Activated CD4-positive, alpha-beta T cell treated with anti-CD3 and anti-CD28 coated beads, Interleukin-10, Interleukin-2, amounts not matched to agents 100 ng/mL and 50 ng/mL, durations not matched to agents 16 hours and 8 hours (primary cell): ENCODE data around the gene PTPN22.

Experiments
- DNase-seq: peaks from one replicate; pipeline ENCODE4 v3.0.0-alpha.2; 2020

Gene PTPN22

GRCh38 chr1:113793878-113794834 is 77.4 kb downstream of the PTPN22 start:
- DNase-seq: no peak

DNA sequence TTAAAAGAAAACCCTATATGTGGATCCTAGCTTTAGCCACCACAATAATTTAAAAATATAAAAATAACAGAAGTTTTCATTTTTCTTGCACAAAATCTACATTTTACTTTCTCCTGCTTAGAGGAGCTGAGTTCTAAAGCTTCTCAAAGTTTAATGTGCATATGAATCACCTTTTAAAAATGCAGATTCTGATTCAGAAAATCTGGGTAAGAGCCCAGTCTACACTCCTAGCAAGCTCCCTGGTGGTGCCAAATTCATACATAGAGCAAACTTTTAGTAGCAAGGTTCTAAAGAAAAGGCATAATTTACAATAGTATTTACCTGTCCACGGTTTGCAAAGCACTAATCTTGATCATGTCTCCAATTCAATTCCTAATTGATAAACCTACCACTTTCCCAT is 78.5 kb downstream of the PTPN22 start:
- no peak for DNase-seq

DNA sequence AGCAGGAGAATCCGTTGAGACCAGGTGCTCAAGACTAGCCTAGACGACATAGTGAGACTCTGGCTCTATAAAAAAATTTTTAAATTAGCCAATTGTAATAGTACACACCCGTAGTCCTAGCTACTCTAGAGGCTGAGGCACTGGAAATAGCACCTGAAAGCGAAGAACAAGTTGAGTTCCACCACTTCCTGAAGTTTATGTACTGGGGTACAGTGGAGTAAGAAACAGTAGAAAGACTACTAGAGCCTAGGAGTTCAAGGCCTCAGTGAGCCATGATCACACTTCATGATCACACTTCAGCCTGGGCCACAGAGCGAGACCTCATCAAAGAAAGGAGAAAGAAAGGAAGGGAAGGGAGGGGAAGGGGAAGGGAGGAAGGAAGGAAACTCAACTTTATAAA is 79.0 kb downstream of the PTPN22 start:
- DNase-seq: no peak

DNA sequence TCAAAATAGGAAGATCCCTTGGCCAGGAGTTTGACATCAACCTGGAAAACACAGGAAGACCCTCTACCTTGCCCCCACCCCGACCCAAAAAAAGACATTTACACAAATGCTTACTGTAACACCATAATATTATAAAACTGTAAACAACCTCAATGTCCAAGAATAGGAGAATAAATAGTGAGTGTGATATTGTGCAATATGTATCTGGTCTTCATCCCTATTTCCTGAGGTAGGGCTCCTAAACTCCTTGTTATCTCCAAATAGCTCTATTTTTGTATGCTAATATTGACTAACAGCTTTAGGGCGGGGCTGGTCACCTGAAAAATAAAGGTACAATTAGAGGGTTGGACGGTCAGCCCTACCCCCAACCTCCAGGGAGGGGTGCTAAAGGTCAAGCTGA is 82.7 kb downstream of the PTPN22 start:
- DNase-seq: no peak

- no peak for DNase-seq
Measured at GRCh38 chr1:113787663-113788062, 83.8 kb downstream of the PTPN22 start.

DNA sequence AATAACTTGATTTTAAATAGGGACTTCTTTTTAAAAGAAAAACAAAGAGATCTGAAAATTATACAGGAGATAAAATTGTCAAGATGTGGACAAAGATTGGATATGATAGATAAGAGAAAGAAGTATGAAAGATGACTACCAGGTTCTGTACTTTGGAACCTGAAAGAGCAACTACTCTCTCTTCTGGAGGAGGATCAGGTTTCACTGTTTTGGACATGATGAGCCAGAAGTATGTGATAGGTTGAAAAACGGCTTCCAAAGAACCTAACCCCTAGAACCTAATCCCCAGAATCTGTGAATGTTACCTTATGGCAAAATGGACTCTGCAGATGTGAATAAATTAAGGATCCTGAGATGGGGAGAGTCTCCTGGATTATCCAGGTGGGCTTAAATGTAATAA is 85.4 kb downstream of the PTPN22 start:
- DNase-seq: no peak

DNA sequence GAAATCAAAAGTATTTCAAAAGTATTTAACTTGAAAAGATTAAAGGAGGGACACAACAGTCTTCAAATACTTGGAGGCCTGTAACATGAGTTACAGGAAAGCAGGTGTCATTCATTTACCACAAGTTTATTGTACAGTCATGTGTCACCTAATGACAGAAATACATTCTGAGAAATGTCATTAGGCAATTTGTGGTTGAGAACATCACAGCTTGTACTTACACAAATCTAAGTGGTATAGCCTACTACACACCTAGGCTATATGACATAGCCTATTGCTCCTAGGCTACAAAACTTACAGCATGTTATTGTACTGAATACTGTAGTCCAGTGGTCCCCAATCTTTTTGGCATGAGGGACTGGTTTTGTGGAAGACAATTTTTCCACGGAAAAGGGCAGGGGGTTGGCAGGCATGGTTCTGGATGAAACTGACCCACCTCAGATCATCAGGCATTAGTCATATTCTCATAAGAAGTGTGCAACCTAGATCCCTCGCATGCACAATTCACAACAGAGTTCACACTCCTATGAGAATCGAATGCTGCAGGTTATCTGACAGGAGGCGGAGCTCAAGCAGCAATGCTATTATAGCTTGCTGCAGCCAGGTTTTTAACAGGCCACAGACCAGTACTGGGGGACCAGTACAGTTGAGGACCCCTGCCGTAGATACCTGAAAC is 87.3 kb downstream of the PTPN22 start:
- peak; percentile 74 for DNase-seq

GRCh38 chr1:113783254-113784103 is 88.0 kb downstream of the PTPN22 start:
- peak; percentile 83 for DNase-seq

- no peak for DNase-seq
Measured at GRCh38 chr1:113782406-113782805, 89.1 kb downstream of the PTPN22 start.

GRCh38 chr1:113780374-113781146 is 91.0 kb downstream of the PTPN22 start:
- DNase-seq: peak; percentile 46

GRCh38 chr1:113779542-113779941 is 92.0 kb downstream of the PTPN22 start:
- no peak for DNase-seq

GRCh38 chr1:113777561-113777960 is 94.0 kb downstream of the PTPN22 start:
- DNase-seq: no peak

GRCh38 chr1:113770031-113770430 is 101.5 kb downstream of the PTPN22 start:
- DNase-seq: no peak

- DNase-seq: no peak
Measured at GRCh38 chr1:113769601-113769970, 101.9 kb downstream of the PTPN22 start.

DNA sequence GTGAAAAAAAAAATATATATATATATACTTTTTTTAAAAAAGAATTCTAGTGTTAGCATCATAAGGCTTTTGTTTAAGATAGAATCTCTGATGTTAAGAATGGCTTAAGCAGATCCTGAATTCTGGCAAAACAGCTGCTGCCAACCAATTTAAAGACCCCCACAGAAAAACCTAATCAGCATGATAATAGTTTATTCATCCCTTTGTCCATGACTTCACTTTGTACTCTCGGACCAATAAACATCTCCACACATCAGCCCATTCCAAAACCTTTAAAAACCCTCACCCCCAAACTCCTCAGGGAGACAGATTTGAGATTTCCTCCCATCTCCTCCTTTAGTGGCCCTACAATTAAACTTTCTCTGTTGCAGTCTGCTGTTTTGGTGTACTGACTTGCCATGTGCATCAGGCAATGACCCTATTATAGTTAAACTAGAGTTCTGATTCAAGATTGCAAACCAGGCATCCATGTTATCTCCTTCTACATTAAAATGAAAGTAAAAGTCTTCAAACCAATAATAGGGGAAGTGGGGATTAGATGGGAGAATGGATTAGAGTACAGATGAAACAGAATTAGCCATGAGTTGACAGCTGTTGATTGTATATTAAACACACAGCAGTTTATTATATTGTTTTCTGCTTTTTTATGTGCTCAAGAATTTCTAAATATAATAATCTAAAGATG is 102.5 kb downstream of the PTPN22 start:
- DNase-seq: no peak

DNA sequence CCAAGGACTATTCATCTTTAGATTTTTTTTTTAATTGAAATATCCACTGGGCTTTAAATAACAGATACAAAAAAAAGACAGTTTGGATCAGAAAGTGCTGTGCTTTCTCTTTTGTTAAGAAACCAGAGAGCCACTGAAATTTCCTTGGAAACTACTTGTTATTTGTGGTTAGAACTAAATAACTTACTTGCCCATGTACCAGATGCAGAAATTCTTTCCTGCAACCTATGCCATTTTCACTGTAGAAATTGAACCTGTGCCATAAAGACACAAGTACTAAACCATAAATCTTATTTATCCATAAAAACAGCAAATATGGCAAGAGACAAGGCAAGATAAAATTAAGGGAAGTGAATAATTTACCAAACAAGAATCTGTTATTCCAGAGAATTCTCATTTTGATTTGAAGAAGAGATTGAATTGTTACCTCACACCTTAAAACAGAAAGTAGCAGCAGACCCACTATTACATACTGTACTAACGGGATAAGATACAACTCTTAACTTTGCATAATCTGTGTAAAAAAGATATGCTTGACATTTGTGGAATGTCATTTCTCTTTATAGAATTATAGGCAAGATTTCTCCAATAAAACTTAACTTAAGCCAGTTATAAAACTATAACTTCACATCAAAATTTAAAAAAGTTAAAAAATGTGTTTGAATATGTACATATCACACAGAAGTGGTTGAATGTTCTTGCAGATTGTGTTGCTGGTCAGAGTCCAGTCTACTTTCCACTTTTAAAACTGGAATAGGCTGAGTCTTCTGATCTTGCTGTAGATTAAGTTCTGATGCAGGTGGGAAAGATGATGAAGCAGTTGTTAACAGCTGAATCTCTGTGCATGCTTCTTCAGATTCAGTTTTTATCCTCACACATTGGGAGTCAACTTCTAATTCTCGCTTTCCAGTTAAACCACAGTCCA is 105.9 kb downstream of the PTPN22 start:
- DNase-seq: no peak
